Activated CD8-positive, alpha-beta memory T cell treated with anti-CD3 and anti-CD28 coated beads, Interleukin-2, amount 10 ng/mL, durations not matched to agents 7 days and 5 days (primary cell): ENCODE results near the gene ITIH3. TPM values are rescaled to one million over a fixed set of nuclear protein-coding genes. Genes with fewer than 3 reads are reported as not detected.

ENCODE experiments used
- ATAC-seq: fragments of 150-1000 bp; cut with Tn5 transposase; one replicate; pipeline ENCODE4 v1.10.0; 2021; ENCODE audit warnings: moderate library complexity
- CTCF ChIA-PET: fragments of 350-600 bp; sonication (Branson Sonifier 250); formaldehyde crosslinking; loops from one replicate; lab custom pipeline; 2021; ENCODE audit warnings: antibody characterized with exemption; lab: Charles Lee
- DNase-seq: peaks from one replicate; pipeline ENCODE4 v3.0.0-alpha.2; 2020
- H3K27ac Mint-ChIP-seq: one replicate; pipeline ENCODE4 v1.8.0; 2021; ENCODE audit warnings: mild to moderate bottlenecking, mixed read lengths
- H3K27me3 Mint-ChIP-seq: one replicate; pipeline ENCODE4 v1.8.0; 2021; ENCODE audit warnings: mixed read lengths
- H3K36me3 Mint-ChIP-seq: one replicate; pipeline ENCODE4 v1.8.0; 2021; ENCODE audit warnings: mild to moderate bottlenecking, mixed read lengths
- H3K4me1 Mint-ChIP-seq: one replicate; pipeline ENCODE4 v1.8.0; 2021; ENCODE audit warnings: mixed read lengths
- H3K4me3 Mint-ChIP-seq: one replicate; pipeline ENCODE4 v1.8.0; 2021; ENCODE audit warnings: mild to moderate bottlenecking, moderate library complexity, mixed read lengths
- H3K9me3 Mint-ChIP-seq: one replicate; pipeline ENCODE4 v1.8.0; 2022; ENCODE audit warnings: low read depth, mixed read lengths
- total RNA-seq, 2 experiments: library from RNA; stranded (reverse); gene quantifications; one replicate each; pipeline ENCODE4 v1.2.3, GENCODE V29; 2021

The ITIH3 gene
- total RNA-seq, 2 experiments from 2014 or later = not detected

GRCh38 chr3:52784931-52785590 lies 9.5 kb upstream of the ITIH3 start:
- DNase-seq (no peak), ATAC-seq (no peak)
- no peak overlapping the region for H3K27ac Mint-ChIP-seq
- peaks cover 12% of the 10 kb centered on the region for H3K27me3 Mint-ChIP-seq
- H3K4me3 Mint-ChIP-seq = no peak overlapping the region
- no peaks in the 10 kb centered on the region for H3K9me3 Mint-ChIP-seq
- H3K36me3 Mint-ChIP-seq = no peaks in the 10 kb centered on the region
- CTCF ChIA-PET = no interaction called here
- peaks cover 6% of the 10 kb centered on the region for H3K4me1 Mint-ChIP-seq

GRCh38 chr3:52786330-52787215 lies 8.0 kb upstream of the ITIH3 start:
- no peak for ATAC-seq
- Mint-ChIP-seq H3K4me1 (peaks cover 5% of the 10 kb centered on the region), H3K36me3 (no peaks in the 10 kb centered on the region), H3K9me3 (no peaks in the 10 kb centered on the region), H3K27me3 (peaks cover 9% of the 10 kb centered on the region), H3K4me3 (no peak overlapping the region), H3K27ac (no peak overlapping the region)
- no peak for DNase-seq
- CTCF ChIA-PET = no interaction called here

- Mint-ChIP-seq H3K9me3 (no peaks in the 10 kb centered on the region), H3K4me3 (no peak overlapping the region), H3K4me1 (no peaks in the 10 kb centered on the region), H3K27ac (no peak overlapping the region), H3K27me3 (peaks cover 7% of the 10 kb centered on the region), H3K36me3 (no peaks in the 10 kb centered on the region)
- DNase-seq (no peak), ATAC-seq (no peak)
- CTCF ChIA-PET = no interaction called here
Measured at GRCh38 chr3:52787246-52787645, 7.3 kb upstream of the ITIH3 start.

- no peak overlapping the region for H3K4me3 Mint-ChIP-seq
- no peaks in the 10 kb centered on the region for H3K36me3 Mint-ChIP-seq
- DNase-seq = no peak
- no peaks in the 10 kb centered on the region for H3K9me3 Mint-ChIP-seq
- no peak for ATAC-seq
- CTCF ChIA-PET = no interaction called here
- H3K27ac Mint-ChIP-seq = no peak overlapping the region
- H3K4me1 Mint-ChIP-seq = no peaks in the 10 kb centered on the region
- peaks cover under 1% of the 10 kb centered on the region for H3K27me3 Mint-ChIP-seq
Measured at GRCh38 chr3:52787672-52788625, 6.6 kb upstream of the ITIH3 start.

GRCh38 chr3:52788890-52789745 lies 5.5 kb upstream of the ITIH3 start:
- ATAC-seq = no peak
- no peak for DNase-seq
- no peaks in the 10 kb centered on the region for H3K27me3 Mint-ChIP-seq
- CTCF ChIA-PET = interaction anchor here (1.3 kb wide), 1 partner anchor 10 kb away, joined by 3 read pairs; no protein-coding TSS in a partner anchor
- H3K36me3 Mint-ChIP-seq = no peaks in the 10 kb centered on the region
- H3K27ac Mint-ChIP-seq = no peak overlapping the region
- H3K9me3 Mint-ChIP-seq = no peaks in the 10 kb centered on the region
- no peak overlapping the region for H3K4me3 Mint-ChIP-seq
- H3K4me1 Mint-ChIP-seq = no peaks in the 10 kb centered on the region

GRCh38 chr3:52789746-52790040 lies 4.9 kb upstream of the ITIH3 start:
- CTCF ChIA-PET = interaction anchor here (1.3 kb wide), 1 partner anchor 10 kb away, joined by 3 read pairs; no protein-coding TSS in a partner anchor
- ATAC-seq (no peak), DNase-seq (no peak)
- Mint-ChIP-seq H3K27me3 (no peaks in the 10 kb centered on the region), H3K9me3 (no peaks in the 10 kb centered on the region), H3K4me3 (no peak overlapping the region), H3K36me3 (no peaks in the 10 kb centered on the region), H3K4me1 (no peaks in the 10 kb centered on the region), H3K27ac (no peak overlapping the region)

- CTCF ChIA-PET = interaction anchor here (1.3 kb wide), 1 partner anchor 9 kb away, joined by 3 read pairs; no protein-coding TSS in a partner anchor
- Mint-ChIP-seq H3K4me3 (no peak overlapping the region), H3K9me3 (no peaks in the 10 kb centered on the region)
Measured at GRCh38 chr3:52790337-52790736, 4.3 kb upstream of the ITIH3 start.

GRCh38 chr3:52790741-52791140 lies 3.9 kb upstream of the ITIH3 start:
- Mint-ChIP-seq H3K36me3 (no peaks in the 10 kb centered on the region), H3K9me3 (no peaks in the 10 kb centered on the region), H3K27me3 (no peaks in the 10 kb centered on the region), H3K4me1 (no peaks in the 10 kb centered on the region), H3K4me3 (no peak overlapping the region), H3K27ac (no peak overlapping the region)
- no peak for DNase-seq
- no peak for ATAC-seq
- CTCF ChIA-PET = interaction anchor here (1.3 kb wide), 1 partner anchor 9 kb away, joined by 3 read pairs; no protein-coding TSS in a partner anchor

More at GRCh38 chr3:52790337-52790736, 4.3 kb upstream of the ITIH3 start:
- ATAC-seq (no peak), DNase-seq (no peak)
- no peak overlapping the region for H3K27ac Mint-ChIP-seq
- no peaks in the 10 kb centered on the region for H3K36me3 Mint-ChIP-seq
- H3K27me3 Mint-ChIP-seq = no peaks in the 10 kb centered on the region
- H3K4me1 Mint-ChIP-seq = no peaks in the 10 kb centered on the region

GRCh38 chr3:52791366-52791765 lies 3.2 kb upstream of the ITIH3 start:
- Mint-ChIP-seq H3K4me3 (no peak overlapping the region), H3K4me1 (no peaks in the 10 kb centered on the region), H3K9me3 (no peaks in the 10 kb centered on the region), H3K27ac (no peak overlapping the region), H3K27me3 (no peaks in the 10 kb centered on the region), H3K36me3 (no peaks in the 10 kb centered on the region)
- DNase-seq (no peak), ATAC-seq (no peak)
- CTCF ChIA-PET = no interaction called here

GRCh38 chr3:52791928-52792327 lies 2.7 kb upstream of the ITIH3 start:
- Mint-ChIP-seq H3K36me3 (no peaks in the 10 kb centered on the region), H3K27me3 (no peaks in the 10 kb centered on the region), H3K27ac (no peak overlapping the region), H3K4me3 (no peak overlapping the region), H3K9me3 (no peaks in the 10 kb centered on the region), H3K4me1 (no peaks in the 10 kb centered on the region)
- ATAC-seq (no peak), DNase-seq (no peak)
- CTCF ChIA-PET = no interaction called here

GRCh38 chr3:52792413-52792812 lies 2.2 kb upstream of the ITIH3 start:
- CTCF ChIA-PET = interaction anchor here (0.7 kb wide), 1 partner anchor 42 kb away, joined by 3 read pairs; no protein-coding TSS in a partner anchor
- H3K27ac Mint-ChIP-seq = no peak overlapping the region
- H3K4me1 Mint-ChIP-seq = no peaks in the 10 kb centered on the region
- ATAC-seq (no peak), DNase-seq (no peak)
- no peaks in the 10 kb centered on the region for H3K9me3 Mint-ChIP-seq
- H3K4me3 Mint-ChIP-seq = no peak overlapping the region
- no peaks in the 10 kb centered on the region for H3K27me3 Mint-ChIP-seq
- no peaks in the 10 kb centered on the region for H3K36me3 Mint-ChIP-seq

GRCh38 chr3:52792961-52793695 lies 1.5 kb upstream of the ITIH3 start:
- H3K4me3 Mint-ChIP-seq = no peak overlapping the region
- H3K9me3 Mint-ChIP-seq = no peaks in the 10 kb centered on the region
- DNase-seq (no peak), ATAC-seq (no peak)
- H3K36me3 Mint-ChIP-seq = no peaks in the 10 kb centered on the region
- no peaks in the 10 kb centered on the region for H3K4me1 Mint-ChIP-seq
- no peaks in the 10 kb centered on the region for H3K27me3 Mint-ChIP-seq
- CTCF ChIA-PET = interaction anchor here (0.7 kb wide), 1 partner anchor 41 kb away, joined by 3 read pairs; no protein-coding TSS in a partner anchor
- H3K27ac Mint-ChIP-seq = no peak overlapping the region
